Activated CD8-positive, alpha-beta memory T cell treated with anti-CD3 and anti-CD28 coated beads, Interleukin-2, amount 10 ng/mL, durations not matched to agents 7 days and 5 days (primary cell): Measurements from ENCODE around the gene PCSK6. TPM values are rescaled to one million over a fixed set of nuclear protein-coding genes. Genes with fewer than 3 reads are reported as not detected.

Experiments used
- ATAC-seq: fragments of 150-1000 bp; cut with Tn5 transposase; one replicate; pipeline ENCODE4 v1.10.0; 2021; ENCODE audit warnings: moderate library complexity
- CTCF ChIA-PET: fragments of 350-600 bp; sonication (Branson Sonifier 250); formaldehyde crosslinking; loops from one replicate; lab custom pipeline; 2021; ENCODE audit warnings: antibody characterized with exemption; lab: Charles Lee
- DNase-seq: peaks from one replicate; pipeline ENCODE4 v3.0.0-alpha.2; 2020
- H3K27ac Mint-ChIP-seq: one replicate; pipeline ENCODE4 v1.8.0; 2021; ENCODE audit warnings: mild to moderate bottlenecking, mixed read lengths
- H3K27me3 Mint-ChIP-seq: one replicate; pipeline ENCODE4 v1.8.0; 2021; ENCODE audit warnings: mixed read lengths
- H3K36me3 Mint-ChIP-seq: one replicate; pipeline ENCODE4 v1.8.0; 2021; ENCODE audit warnings: mild to moderate bottlenecking, mixed read lengths
- H3K4me1 Mint-ChIP-seq: one replicate; pipeline ENCODE4 v1.8.0; 2021; ENCODE audit warnings: mixed read lengths
- H3K4me3 Mint-ChIP-seq: one replicate; pipeline ENCODE4 v1.8.0; 2021; ENCODE audit warnings: mild to moderate bottlenecking, moderate library complexity, mixed read lengths
- H3K9me3 Mint-ChIP-seq: one replicate; pipeline ENCODE4 v1.8.0; 2022; ENCODE audit warnings: low read depth, mixed read lengths
- total RNA-seq, 2 experiments: library from RNA; stranded (reverse); gene quantifications; one replicate each; pipeline ENCODE4 v1.2.3, GENCODE V29; 2021

PCSK6 gene
- total RNA-seq, 2 experiments from 2014 or later: 0.44 to 1.5 TPM

GRCh38 chr15:101398247-101398646 lies 91.3 kb downstream of the PCSK6 start:
- no peak for ATAC-seq
- no peak overlapping the region for H3K4me3 Mint-ChIP-seq

GRCh38 chr15:101397521-101398003 lies 91.9 kb downstream of the PCSK6 start:
- peaks cover 22% of the 10 kb centered on the region for H3K27me3 Mint-ChIP-seq
- H3K4me3 Mint-ChIP-seq: no peak overlapping the region
- CTCF ChIA-PET: no interaction called here
- peaks cover 3% of the 10 kb centered on the region for H3K4me1 Mint-ChIP-seq
- H3K9me3 Mint-ChIP-seq: no peaks in the 10 kb centered on the region
- DNase-seq (no peak), ATAC-seq (no peak)
- H3K27ac Mint-ChIP-seq: no peak overlapping the region
- H3K36me3 Mint-ChIP-seq: no peaks in the 10 kb centered on the region

More at GRCh38 chr15:101398247-101398646, 91.3 kb downstream of the PCSK6 start:
- CTCF ChIA-PET: no interaction called here
- Mint-ChIP-seq H3K36me3 (no peaks in the 10 kb centered on the region), H3K4me1 (peaks cover 3% of the 10 kb centered on the region), H3K27me3 (peaks cover 22% of the 10 kb centered on the region), H3K27ac (no peak overlapping the region), H3K9me3 (no peaks in the 10 kb centered on the region)
- no peak for DNase-seq

GRCh38 chr15:101396484-101397261 lies 92.8 kb downstream of the PCSK6 start:
- Mint-ChIP-seq H3K4me3 (no peak overlapping the region), H3K36me3 (no peaks in the 10 kb centered on the region), H3K27me3 (peaks cover 29% of the 10 kb centered on the region), H3K4me1 (peaks cover 3% of the 10 kb centered on the region), H3K9me3 (no peaks in the 10 kb centered on the region), H3K27ac (no peak overlapping the region)
- CTCF ChIA-PET: interaction anchor here (0.6 kb wide), 1 partner anchor 261 kb away, joined by 3 read pairs; no protein-coding TSS in a partner anchor
- ATAC-seq: no peak
- no peak for DNase-seq

- Mint-ChIP-seq H3K27ac (no peak overlapping the region), H3K4me3 (no peak overlapping the region), H3K9me3 (no peaks in the 10 kb centered on the region), H3K27me3 (peaks cover 29% of the 10 kb centered on the region), H3K36me3 (no peaks in the 10 kb centered on the region), H3K4me1 (peaks cover 3% of the 10 kb centered on the region)
- DNase-seq (no peak), ATAC-seq (no peak)
- CTCF ChIA-PET: no interaction called here
Measured at GRCh38 chr15:101394654-101395053, 94.9 kb downstream of the PCSK6 start.

GRCh38 chr15:101394056-101394630 lies 95.4 kb downstream of the PCSK6 start:
- Mint-ChIP-seq H3K27ac (no peak overlapping the region), H3K36me3 (no peaks in the 10 kb centered on the region), H3K4me3 (no peak overlapping the region), H3K27me3 (peaks cover 29% of the 10 kb centered on the region), H3K4me1 (peaks cover 3% of the 10 kb centered on the region), H3K9me3 (no peaks in the 10 kb centered on the region)
- CTCF ChIA-PET: no interaction called here
- DNase-seq: no peak
- ATAC-seq: no peak

- no peak overlapping the region for H3K27ac Mint-ChIP-seq
Measured at GRCh38 chr15:101393172-101393571, 96.3 kb downstream of the PCSK6 start.

GRCh38 chr15:101391981-101392640 lies 97.4 kb downstream of the PCSK6 start:
- H3K9me3 Mint-ChIP-seq: no peaks in the 10 kb centered on the region
- H3K27ac Mint-ChIP-seq: no peak overlapping the region
- H3K36me3 Mint-ChIP-seq: no peaks in the 10 kb centered on the region
- peaks cover 24% of the 10 kb centered on the region for H3K27me3 Mint-ChIP-seq
- H3K4me1 Mint-ChIP-seq: no peaks in the 10 kb centered on the region
- no peak for DNase-seq
- CTCF ChIA-PET: no interaction called here
- no peak for ATAC-seq
- H3K4me3 Mint-ChIP-seq: no peak overlapping the region

More at GRCh38 chr15:101393172-101393571, 96.3 kb downstream of the PCSK6 start:
- Mint-ChIP-seq H3K27me3 (peaks cover 28% of the 10 kb centered on the region), H3K4me3 (no peak overlapping the region), H3K36me3 (no peaks in the 10 kb centered on the region), H3K4me1 (peaks cover 3% of the 10 kb centered on the region), H3K9me3 (no peaks in the 10 kb centered on the region)
- DNase-seq: no peak
- CTCF ChIA-PET: no interaction called here
- ATAC-seq: no peak

GRCh38 chr15:101391431-101391830 lies 98.1 kb downstream of the PCSK6 start:
- Mint-ChIP-seq H3K4me3 (no peak overlapping the region), H3K27me3 (peaks cover 24% of the 10 kb centered on the region), H3K4me1 (no peaks in the 10 kb centered on the region), H3K9me3 (no peaks in the 10 kb centered on the region), H3K36me3 (no peaks in the 10 kb centered on the region), H3K27ac (no peak overlapping the region)
- no peak for ATAC-seq
- CTCF ChIA-PET: no interaction called here
- no peak for DNase-seq

- CTCF ChIA-PET: no interaction called here
- H3K4me3 Mint-ChIP-seq: no peak overlapping the region
- H3K9me3 Mint-ChIP-seq: no peaks in the 10 kb centered on the region
- peaks cover 16% of the 10 kb centered on the region for H3K27me3 Mint-ChIP-seq
- DNase-seq (no peak), ATAC-seq (no peak)
- H3K36me3 Mint-ChIP-seq: no peaks in the 10 kb centered on the region
- no peaks in the 10 kb centered on the region for H3K4me1 Mint-ChIP-seq
- H3K27ac Mint-ChIP-seq: no peak overlapping the region
Measured at GRCh38 chr15:101390462-101390861, 99.0 kb downstream of the PCSK6 start.

GRCh38 chr15:101390060-101390459 lies 99.4 kb downstream of the PCSK6 start:
- DNase-seq (no peak), ATAC-seq (no peak)
- Mint-ChIP-seq H3K9me3 (no peaks in the 10 kb centered on the region), H3K4me3 (no peak overlapping the region), H3K4me1 (no peaks in the 10 kb centered on the region), H3K36me3 (no peaks in the 10 kb centered on the region), H3K27me3 (peaks cover 15% of the 10 kb centered on the region), H3K27ac (no peak overlapping the region)
- CTCF ChIA-PET: no interaction called here

GRCh38 chr15:101389362-101389761 lies 100.1 kb downstream of the PCSK6 start:
- ATAC-seq: no peak
- H3K4me1 Mint-ChIP-seq: no peaks in the 10 kb centered on the region
- CTCF ChIA-PET: no interaction called here
- H3K27ac Mint-ChIP-seq: no peak overlapping the region
- no peak overlapping the region for H3K4me3 Mint-ChIP-seq
- H3K36me3 Mint-ChIP-seq: no peaks in the 10 kb centered on the region
- no peaks in the 10 kb centered on the region for H3K9me3 Mint-ChIP-seq
- DNase-seq: no peak
- peaks cover 15% of the 10 kb centered on the region for H3K27me3 Mint-ChIP-seq

- Mint-ChIP-seq H3K4me3 (no peak overlapping the region), H3K36me3 (no peaks in the 10 kb centered on the region), H3K27ac (no peak overlapping the region), H3K9me3 (no peaks in the 10 kb centered on the region), H3K4me1 (no peaks in the 10 kb centered on the region), H3K27me3 (peaks cover 10% of the 10 kb centered on the region)
- DNase-seq: no peak
- CTCF ChIA-PET: no interaction called here
- ATAC-seq: no peak
Measured at GRCh38 chr15:101388046-101388445, 101.5 kb downstream of the PCSK6 start.

- DNase-seq (no peak), ATAC-seq (no peak)
- Mint-ChIP-seq H3K27ac (no peak overlapping the region), H3K4me1 (no peaks in the 10 kb centered on the region), H3K9me3 (no peaks in the 10 kb centered on the region), H3K36me3 (no peaks in the 10 kb centered on the region), H3K4me3 (no peak overlapping the region), H3K27me3 (peaks cover 10% of the 10 kb centered on the region)
- CTCF ChIA-PET: no interaction called here
Measured at GRCh38 chr15:101387574-101387973, 101.9 kb downstream of the PCSK6 start.
